WTC11 (cell line): ENCODE results near the gene KAT2B. TPM values are rescaled to one million over a fixed set of nuclear protein-coding genes. Genes with fewer than 3 reads are reported as not detected.

Experiments
- ATAC-seq: fragments of 200-7000 bp; cut with Tn5 transposase; 2 replicates; pipeline ENCODE4 v1.10.0; 2021; ENCODE audit warnings: mild to moderate bottlenecking, moderate library complexity
- CTCF ChIA-PET: fragments of 300-600 bp; sonication (Branson Sonifier 250); formaldehyde crosslinking; loops from one replicate; lab custom pipeline; 2021; ENCODE audit warnings: antibody characterized with exemption; lab: Charles Lee
- POLR2A ChIA-PET: fragments of 350-600 bp; sonication (Branson Sonifier 250); formaldehyde crosslinking; loops from one replicate; lab custom pipeline; 2021; ENCODE audit warnings: antibody characterized with exemption; lab: Charles Lee
- DNase-seq: peaks from one replicate; pipeline ENCODE4 v3.0.0; 2021; ENCODE audit warnings: low spot score
- H3K27ac Mint-ChIP-seq: 2 replicates; pipeline ENCODE4 v1.8.0; 2021; ENCODE audit warnings: mixed read lengths
- H3K27me3 Mint-ChIP-seq: 2 replicates; pipeline ENCODE4 v1.8.0; 2021; ENCODE audit warnings: low read depth, mild to moderate bottlenecking, moderate library complexity, mixed read lengths
- H3K36me3 Mint-ChIP-seq: 2 replicates; pipeline ENCODE4 v1.8.0; 2021; ENCODE audit warnings: mixed read lengths
- H3K4me1 Mint-ChIP-seq: 2 replicates; pipeline ENCODE4 v1.8.0; 2022; ENCODE audit warnings: mixed read lengths
- H3K4me3 Mint-ChIP-seq: 2 replicates; pipeline ENCODE4 v1.8.0; 2021; ENCODE audit warnings: mild to moderate bottlenecking, moderate library complexity, mixed read lengths
- H3K9me3 Mint-ChIP-seq: 2 replicates; pipeline ENCODE4 v1.8.0; 2021; ENCODE audit warnings: mixed read lengths
- AR ChIP-seq: fragments of 250-450 bp; sonication (Bioruptor Pico); IDR thresholded peaks from 2 replicates; pipeline ENCODE4 v1.9.0; 2021; ENCODE audit warnings: mild to moderate bottlenecking
- ATF2 ChIP-seq: sonication (generic); formaldehyde crosslinking; IDR thresholded peaks from 2 replicates; pipeline ENCODE4 v1.8.1; 2022; ENCODE audit warnings: low read depth, missing genetic modification reagents, borderline replicate concordance
- CBFB ChIP-seq: sonication (generic); formaldehyde crosslinking; IDR thresholded peaks from 2 replicates; pipeline ENCODE4 v1.8.1; 2022; ENCODE audit warnings: mild to moderate bottlenecking, low read depth, missing genetic modification reagents
- CREB1 ChIP-seq: sonication (generic); formaldehyde crosslinking; IDR thresholded peaks from 2 replicates; pipeline ENCODE4 v1.8.0; 2023; ENCODE audit warnings: mild to moderate bottlenecking, missing genetic modification reagents
- FOXP1 ChIP-seq: sonication (generic); formaldehyde crosslinking; IDR thresholded peaks from 2 replicates; pipeline ENCODE4 v1.8.0; 2022; ENCODE audit warnings: missing genetic modification reagents, mild to moderate bottlenecking, moderate library complexity, borderline replicate concordance
- FOXP4 ChIP-seq: sonication (generic); formaldehyde crosslinking; IDR thresholded peaks from 2 replicates; pipeline ENCODE4 v1.8.0; 2022; ENCODE audit warnings: mild to moderate bottlenecking, missing genetic modification reagents
- GTF2I ChIP-seq: fragments of 250-450 bp; sonication (Bioruptor Pico); conservative IDR thresholded peaks from 2 replicates; pipeline ENCODE4 v1.4.0; 2021; ENCODE audit warnings: mild to moderate bottlenecking
- MAX ChIP-seq: sonication (generic); formaldehyde crosslinking; IDR thresholded peaks from 2 replicates; pipeline ENCODE4 v1.8.0; 2022; ENCODE audit warnings: mild to moderate bottlenecking, missing genetic modification reagents
- NR1H2 ChIP-seq: sonication (generic); formaldehyde crosslinking; IDR thresholded peaks from 2 replicates; pipeline ENCODE4 v1.9.0; 2021; ENCODE audit warnings: mild to moderate bottlenecking, moderate library complexity, missing genetic modification reagents
- PREB ChIP-seq: sonication (generic); formaldehyde crosslinking; IDR thresholded peaks from 2 replicates; pipeline ENCODE4 v1.8.1; 2022; ENCODE audit warnings: mild to moderate bottlenecking, missing genetic modification reagents, moderate library complexity, borderline replicate concordance
- RORB ChIP-seq: fragments of 250-450 bp; sonication (Bioruptor Pico); IDR thresholded peaks from 2 replicates; pipeline ENCODE4 v1.9.0; 2021; ENCODE audit warnings: mild to moderate bottlenecking
- SMAD4 ChIP-seq: sonication (generic); formaldehyde crosslinking; IDR thresholded peaks from 2 replicates; pipeline ENCODE4 v1.8.0; 2022; ENCODE audit warnings: mild to moderate bottlenecking, missing genetic modification reagents
- ZNF219 ChIP-seq: sonication (generic); formaldehyde crosslinking; IDR thresholded peaks from 2 replicates; pipeline ENCODE4 v1.8.0; 2023; ENCODE audit warnings: missing genetic modification reagents, mild to moderate bottlenecking, borderline replicate concordance
- ZNF416 ChIP-seq: fragments of 250-450 bp; sonication (Bioruptor Pico); IDR thresholded peaks from 2 replicates; pipeline ENCODE4 v1.9.0; 2021; ENCODE audit warnings: mild to moderate bottlenecking, inconsistent platforms
- total RNA-seq: library from RNA; stranded (reverse); gene quantifications from 3 replicates; pipeline ENCODE4 v1.2.3, GENCODE V29; 2021
- TF ChIP-seq, protein P1 (sequence below): fragments of 250-450 bp; sonication (Bioruptor Pico); IDR thresholded peaks from 2 replicates; pipeline ENCODE4 v1.8.0; 2021; ENCODE audit warnings: mild to moderate bottlenecking
- TF ChIP-seq, protein P2 (sequence below): sonication (generic); formaldehyde crosslinking; IDR thresholded peaks from 2 replicates; pipeline ENCODE4 v1.8.0; 2023; ENCODE audit warnings: missing genetic modification reagents
- TF ChIP-seq, protein P3 (sequence below): sonication (generic); formaldehyde crosslinking; IDR thresholded peaks from 2 replicates; pipeline ENCODE4 v1.8.1; 2023; ENCODE audit warnings: mild to moderate bottlenecking, moderate library complexity, missing genetic modification reagents

The KAT2B gene
- total RNA-seq, 1 experiment from 2014 or later, result 2.7 TPM

DNA sequence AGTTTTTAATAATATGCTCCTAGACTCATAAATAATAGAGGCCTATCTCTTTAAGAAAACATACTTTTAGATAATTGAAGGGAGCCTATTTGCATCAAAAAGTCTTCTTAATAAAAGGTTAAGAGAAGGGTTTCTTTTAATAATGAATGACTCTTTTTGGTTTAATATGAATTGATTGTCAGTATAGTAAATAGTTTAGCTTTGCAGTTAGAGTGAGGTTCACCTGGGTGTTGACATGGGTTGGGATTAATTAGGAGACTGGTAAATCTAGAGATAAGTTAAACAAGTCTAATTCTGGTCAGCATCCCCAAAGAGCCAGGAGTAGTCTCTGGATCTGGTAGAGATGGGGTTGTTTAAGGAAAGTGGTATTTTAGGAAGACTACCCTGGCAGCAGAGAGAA, 43.0 kb downstream of the KAT2B start:
- Mint-ChIP-seq H3K4me3 (no peak overlapping the region), H3K36me3 (no peaks in the 10 kb centered on the region), H3K4me1 (peaks cover 9% of the 10 kb centered on the region), H3K27ac (no peak overlapping the region), H3K27me3 (no peaks in the 10 kb centered on the region), H3K9me3 (no peaks in the 10 kb centered on the region)
- ChIA-PET POLR2A (interaction anchor here (0.9 kb wide), 1 partner anchor 9 kb away, joined by 3 read pairs; no protein-coding TSS in a partner anchor), CTCF (no interaction called here)
- no peak for TF ChIP-seq GTF2I (CRISPR knock-in tag)
- ATAC-seq (no peak), DNase-seq (no peak)

- TF ChIP-seq ZNF416 (CRISPR knock-in tag) (no peak), ATF2 (CRISPR knock-in tag) (no peak), NR1H2 (CRISPR knock-in tag) (no peak), RORB (no peak), PREB (no peak)
- TF ChIP-seq, all 79 proteins: peak for 0
- DNase-seq (no peak), ATAC-seq (no peak)
- Mint-ChIP-seq H3K4me1 (peaks cover 7% of the 10 kb centered on the region), H3K27ac (no peak overlapping the region), H3K9me3 (peaks cover 4% of the 10 kb centered on the region), H3K4me3 (no peak overlapping the region), H3K36me3 (no peaks in the 10 kb centered on the region), H3K27me3 (no peaks in the 10 kb centered on the region)
- CTCF ChIA-PET, result no interaction called here
- POLR2A ChIA-PET, result interaction anchor here (0.6 to 0.9 kb wide), 2 partner anchors 10 to 1300 kb away, joined by 3 to 6 read pairs; no protein-coding TSS in a partner anchor
These were observed 43.7 kb downstream of the KAT2B start for GRCh38 chr3:20083953-20084352.

DNA sequence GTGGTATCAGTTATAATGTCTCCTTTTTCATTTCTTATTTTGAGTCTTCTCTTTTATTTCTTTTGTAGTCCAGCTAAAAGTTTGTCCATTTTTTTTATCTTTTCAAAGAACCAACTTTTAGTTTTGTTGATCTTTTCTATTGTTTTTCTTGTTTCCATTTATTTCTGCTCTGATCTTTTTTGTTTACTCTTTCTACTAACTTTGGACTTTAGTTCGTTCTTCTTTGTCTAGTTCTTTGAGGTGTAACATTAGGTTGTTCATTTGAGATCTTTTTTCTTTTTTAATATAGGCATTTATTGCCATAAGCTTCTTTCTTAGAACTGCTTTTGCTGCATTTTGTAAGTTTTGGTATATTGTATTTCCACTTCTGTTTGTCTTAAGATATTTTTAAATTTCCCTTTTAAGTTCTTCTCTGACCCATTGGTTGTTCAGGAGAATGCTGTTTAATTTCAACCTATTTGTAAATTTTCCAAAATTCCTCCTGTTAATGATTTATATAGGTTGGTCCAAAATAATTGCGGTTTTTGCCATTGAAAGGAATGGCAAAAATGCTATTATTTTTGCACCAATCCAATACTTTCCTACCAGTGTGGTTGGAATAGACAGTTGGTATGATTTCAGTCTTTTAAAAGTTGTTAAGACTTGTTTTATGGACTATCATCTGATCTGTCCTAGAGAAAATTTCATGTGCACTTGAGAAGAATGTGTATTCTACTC, 51.2 kb downstream of the KAT2B start:
- TF ChIP-seq, protein P1, sequence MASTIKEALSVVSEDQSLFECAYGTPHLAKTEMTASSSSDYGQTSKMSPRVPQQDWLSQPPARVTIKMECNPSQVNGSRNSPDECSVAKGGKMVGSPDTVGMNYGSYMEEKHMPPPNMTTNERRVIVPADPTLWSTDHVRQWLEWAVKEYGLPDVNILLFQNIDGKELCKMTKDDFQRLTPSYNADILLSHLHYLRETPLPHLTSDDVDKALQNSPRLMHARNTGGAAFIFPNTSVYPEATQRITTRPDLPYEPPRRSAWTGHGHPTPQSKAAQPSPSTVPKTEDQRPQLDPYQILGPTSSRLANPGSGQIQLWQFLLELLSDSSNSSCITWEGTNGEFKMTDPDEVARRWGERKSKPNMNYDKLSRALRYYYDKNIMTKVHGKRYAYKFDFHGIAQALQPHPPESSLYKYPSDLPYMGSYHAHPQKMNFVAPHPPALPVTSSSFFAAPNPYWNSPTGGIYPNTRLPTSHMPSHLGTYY (CRISPR knock-in tag), result no peak
- no peak for TF ChIP-seq FOXP1 (CRISPR knock-in tag)
- TF ChIP-seq MAX, result no peak
- TF ChIP-seq SMAD4, result no peak
- no peak for TF ChIP-seq CREB1
- no peak for TF ChIP-seq CBFB
- TF ChIP-seq, protein P2, sequence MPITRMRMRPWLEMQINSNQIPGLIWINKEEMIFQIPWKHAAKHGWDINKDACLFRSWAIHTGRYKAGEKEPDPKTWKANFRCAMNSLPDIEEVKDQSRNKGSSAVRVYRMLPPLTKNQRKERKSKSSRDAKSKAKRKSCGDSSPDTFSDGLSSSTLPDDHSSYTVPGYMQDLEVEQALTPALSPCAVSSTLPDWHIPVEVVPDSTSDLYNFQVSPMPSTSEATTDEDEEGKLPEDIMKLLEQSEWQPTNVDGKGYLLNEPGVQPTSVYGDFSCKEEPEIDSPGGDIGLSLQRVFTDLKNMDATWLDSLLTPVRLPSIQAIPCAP (CRISPR knock-in tag), result no peak
- TF ChIP-seq, protein P3, sequence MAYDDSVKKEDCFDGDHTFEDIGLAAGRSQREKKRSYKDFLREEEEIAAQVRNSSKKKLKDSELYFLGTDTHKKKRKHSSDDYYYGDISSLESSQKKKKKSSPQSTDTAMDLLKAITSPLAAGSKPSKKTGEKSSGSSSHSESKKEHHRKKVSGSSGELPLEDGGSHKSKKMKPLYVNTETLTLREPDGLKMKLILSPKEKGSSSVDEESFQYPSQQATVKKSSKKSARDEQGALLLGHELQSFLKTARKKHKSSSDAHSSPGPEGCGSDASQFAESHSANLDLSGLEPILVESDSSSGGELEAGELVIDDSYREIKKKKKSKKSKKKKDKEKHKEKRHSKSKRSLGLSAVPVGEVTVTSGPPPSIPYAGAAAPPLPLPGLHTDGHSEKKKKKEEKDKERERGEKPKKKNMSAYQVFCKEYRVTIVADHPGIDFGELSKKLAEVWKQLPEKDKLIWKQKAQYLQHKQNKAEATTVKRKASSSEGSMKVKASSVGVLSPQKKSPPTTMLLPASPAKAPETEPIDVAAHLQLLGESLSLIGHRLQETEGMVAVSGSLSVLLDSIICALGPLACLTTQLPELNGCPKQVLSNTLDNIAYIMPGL (CRISPR knock-in tag), result no peak
- TF ChIP-seq AR (CRISPR knock-in tag), result no peak
- TF ChIP-seq ZNF219 (CRISPR knock-in tag), result no peak
- TF ChIP-seq FOXP4, result no peak
- TF ChIP-seq, all 79 proteins: peak for 0
- Mint-ChIP-seq H3K4me3 (no peak overlapping the region), H3K9me3 (peaks cover 22% of the 10 kb centered on the region), H3K27me3 (no peaks in the 10 kb centered on the region), H3K27ac (no peak overlapping the region), H3K36me3 (peaks cover 9% of the 10 kb centered on the region), H3K4me1 (no peaks in the 10 kb centered on the region)
- CTCF ChIA-PET, result no interaction called here
- DNase-seq (no peak), ATAC-seq (no peak)
- POLR2A ChIA-PET, result no interaction called here
